Measurements from ENCODE around the gene STK36.

STK36 gene

DNA sequence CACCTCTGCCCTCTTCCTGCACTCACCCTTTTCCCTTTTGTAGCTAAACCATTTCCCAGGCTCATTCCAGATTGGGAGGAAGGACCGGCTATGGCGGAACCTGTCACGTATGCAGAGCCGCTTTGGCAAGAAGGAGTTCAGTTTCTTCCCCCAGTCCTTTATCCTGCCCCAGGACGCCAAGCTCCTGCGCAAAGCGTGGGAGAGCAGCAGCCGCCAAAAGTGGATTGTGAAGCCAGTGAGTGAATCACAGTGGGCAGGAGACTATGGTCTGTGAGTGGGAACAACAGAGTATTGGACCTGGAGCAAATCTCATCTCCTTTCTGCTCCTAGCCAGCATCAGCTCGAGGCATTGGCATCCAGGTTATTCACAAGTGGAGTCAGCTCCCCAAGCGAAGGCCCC is 75.1 kb downstream of the STK36 start:
- DNase-seq, result peak in 2 of 14 donors; percentile 8 to 27

DNA sequence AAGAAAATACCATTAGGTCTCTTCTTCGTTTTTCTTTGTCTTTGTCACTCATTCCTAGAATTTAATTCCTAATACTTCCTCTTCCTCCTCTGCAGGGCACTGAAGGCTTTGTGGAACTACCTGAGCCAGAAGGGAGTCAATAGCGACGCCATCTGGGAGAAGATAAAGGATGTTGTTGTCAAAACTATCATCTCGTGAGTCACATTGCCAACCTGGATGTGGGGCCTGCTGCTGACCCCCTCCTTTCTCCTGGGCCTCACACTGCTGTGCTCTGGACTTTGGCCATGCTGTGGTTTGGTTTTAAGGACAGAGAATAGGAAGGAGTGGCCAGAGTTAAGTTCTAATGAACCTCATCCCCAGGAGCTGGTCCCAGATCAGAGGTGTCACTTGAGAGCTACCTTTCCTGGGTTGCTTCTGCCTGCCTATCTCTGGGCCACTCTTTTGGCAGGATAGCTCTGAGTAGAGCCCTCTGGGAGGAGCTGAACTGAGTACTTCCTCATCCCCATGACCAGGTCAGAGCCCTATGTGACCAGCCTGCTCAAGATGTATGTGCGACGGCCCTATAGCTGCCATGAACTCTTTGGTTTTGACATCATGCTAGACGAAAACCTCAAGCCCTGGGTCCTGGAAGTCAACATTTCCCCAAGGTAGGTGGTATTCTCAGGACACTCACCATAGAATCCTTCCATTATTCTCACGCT is 77.0 kb downstream of the STK36 start:
- no peak for DNase-seq
